AG09309 (cell line): Measurements from ENCODE around the gene PIGB.

Experiments used
- DNase-seq: peaks from one replicate; pipeline ENCODE4 v3.0.0-alpha.2; 2010; ENCODE audit warnings: low read depth
- H3K4me3 ChIP-seq: 2 replicates; pipeline ENCODE4 v1.5.1; 2011; ENCODE audit warnings: mild to moderate bottlenecking, low read depth, low read length, moderate library complexity; ENCODE audit not compliant: control insufficient read depth
- CTCF ChIP-seq: IDR thresholded peaks from 2 replicates; pipeline ENCODE4 v1.5.1; 2011; ENCODE audit warnings: mild to moderate bottlenecking, low read depth, low read length, inconsistent platforms; ENCODE audit not compliant: insufficient read depth, control insufficient read depth; ENCODE audit errors: missing control alignments

Gene PIGB

GRCh38 chr15:55366981-55367380 is 48.0 kb downstream of the PIGB start:
- no peak for TF ChIP-seq CTCF

GRCh38 chr15:55372701-55373440 is 53.8 kb downstream of the PIGB start:
- DNase-seq, result no peak
- TF ChIP-seq CTCF, result no peak
- no peak overlapping the region for H3K4me3 ChIP-seq

More at GRCh38 chr15:55366981-55367380, 48.0 kb downstream of the PIGB start:
- H3K4me3 ChIP-seq, result no peak overlapping the region
- DNase-seq, result no peak

GRCh38 chr15:55379095-55379494 is 60.1 kb downstream of the PIGB start:
- DNase-seq, result no peak
- H3K4me3 ChIP-seq, result no peak overlapping the region
- TF ChIP-seq CTCF, result no peak

GRCh38 chr15:55381595-55381994 is 62.6 kb downstream of the PIGB start:
- no peak for TF ChIP-seq CTCF
- DNase-seq, result no peak
- H3K4me3 ChIP-seq, result no peak overlapping the region

- TF ChIP-seq CTCF, result no peak
- H3K4me3 ChIP-seq, result no peak overlapping the region
- DNase-seq, result no peak
Measured at GRCh38 chr15:55383687-55384086, 64.7 kb downstream of the PIGB start.

- no peak for TF ChIP-seq CTCF
- no peak for DNase-seq
- no peak overlapping the region for H3K4me3 ChIP-seq
Measured at GRCh38 chr15:55387027-55387426, 68.0 kb downstream of the PIGB start.
